H9 (cell line): ENCODE results near the gene SAMD14. TPM values are rescaled to one million over a fixed set of nuclear protein-coding genes. Genes with fewer than 3 reads are reported as not detected.

ENCODE experiments used
- DNase-seq: peaks from one replicate; pipeline ENCODE4 v3.0.0-alpha.2; 2017
- H2AFZ ChIP-seq: one replicate; pipeline ENCODE4 v1.6.1; 2013; ENCODE audit warnings: mild to moderate bottlenecking, low read length, control low read depth, moderate library complexity
- H2AK5ac ChIP-seq: 2 replicates; pipeline ENCODE4 v1.6.1; 2013; ENCODE audit warnings: low read length, control low read depth, mixed read lengths; ENCODE audit not compliant: insufficient read length
- H2BK120ac ChIP-seq: one replicate; pipeline ENCODE4 v1.6.1; 2013; ENCODE audit warnings: low read depth, mild to moderate bottlenecking, low read length, control low read depth, inconsistent platforms; ENCODE audit not compliant: poor library complexity, severe bottlenecking
- H2BK12ac ChIP-seq: 2 replicates; pipeline ENCODE4 v1.6.1; 2013; ENCODE audit warnings: low read length, control low read depth, mixed read lengths, low read depth; ENCODE audit not compliant: insufficient read length
- H2BK15ac ChIP-seq: 2 replicates; pipeline ENCODE4 v1.6.1; 2013; ENCODE audit warnings: low read depth, low read length, control low read depth
- H2BK20ac ChIP-seq: one replicate; pipeline ENCODE4 v1.6.1; 2013; ENCODE audit warnings: low read depth, mild to moderate bottlenecking, low read length, control low read depth, inconsistent platforms; ENCODE audit not compliant: poor library complexity, severe bottlenecking
- H2BK5ac ChIP-seq: 2 replicates; pipeline ENCODE4 v1.6.1; 2013; ENCODE audit warnings: low read length, control low read depth, mixed read lengths; ENCODE audit not compliant: insufficient read length
- H3K14ac ChIP-seq: 2 replicates; pipeline ENCODE4 v1.6.1; 2013; ENCODE audit warnings: low read length, control low read depth; ENCODE audit not compliant: insufficient read depth
- H3K18ac ChIP-seq: 2 replicates; pipeline ENCODE4 v1.6.1; 2013; ENCODE audit warnings: low read depth, mild to moderate bottlenecking, mixed read lengths, low read length, control low read depth; ENCODE audit not compliant: insufficient read length
- H3K23ac ChIP-seq: 2 replicates; pipeline ENCODE4 v1.6.1; 2013; ENCODE audit warnings: low read length, control low read depth, mixed read lengths, low read depth; ENCODE audit not compliant: insufficient read length
- H3K23me2 ChIP-seq: 2 replicates; pipeline ENCODE4 v1.6.1; 2013; ENCODE audit warnings: low read depth, mild to moderate bottlenecking, mixed read lengths, low read length, control low read depth; ENCODE audit not compliant: insufficient read length, poor library complexity, severe bottlenecking
- H3K27ac ChIP-seq: 2 replicates; pipeline ENCODE4 v1.5.1; 2013; ENCODE audit warnings: low read length, control low read depth, mixed read lengths, low read depth; ENCODE audit not compliant: insufficient read length
- H3K27me3 ChIP-seq: 2 replicates; pipeline ENCODE4 v1.6.1; 2013; ENCODE audit warnings: low read length, control low read depth, inconsistent platforms; ENCODE audit not compliant: insufficient read depth
- H3K4ac ChIP-seq: 2 replicates; pipeline ENCODE4 v1.6.1; 2013; ENCODE audit warnings: low read depth, mild to moderate bottlenecking, control low read depth, inconsistent platforms, low read length, moderate library complexity
- H3K4me1 ChIP-seq: 2 replicates; pipeline ENCODE4 v1.6.1; 2013; ENCODE audit warnings: low read length, control low read depth, inconsistent platforms; ENCODE audit not compliant: insufficient read depth
- H3K4me2 ChIP-seq: 2 replicates; pipeline ENCODE4 v1.6.1; 2013; ENCODE audit warnings: low read length, control low read depth, mixed read lengths; ENCODE audit not compliant: insufficient read length, insufficient read depth
- H3K56ac ChIP-seq: 2 replicates; pipeline ENCODE4 v1.6.1; 2013; ENCODE audit warnings: low read depth, mild to moderate bottlenecking, mixed read lengths, low read length, control low read depth; ENCODE audit not compliant: insufficient read length
- H3K79me1 ChIP-seq: 2 replicates; pipeline ENCODE4 v1.6.1; 2013; ENCODE audit warnings: low read depth, mild to moderate bottlenecking, moderate library complexity, low read length, control low read depth, inconsistent platforms; ENCODE audit not compliant: insufficient read depth, poor library complexity, severe bottlenecking
- H3K79me2 ChIP-seq: 2 replicates; pipeline ENCODE4 v1.6.1; 2013; ENCODE audit warnings: low read length, control low read depth, inconsistent platforms; ENCODE audit not compliant: insufficient read depth
- H3K9ac ChIP-seq: 2 replicates; pipeline ENCODE4 v1.6.1; 2013; ENCODE audit warnings: low read length, control low read depth, mixed read lengths; ENCODE audit not compliant: insufficient read length; ENCODE audit errors: extremely low read depth
- H3K9me3 ChIP-seq: one replicate; pipeline ENCODE4 v1.6.1; 2013; ENCODE audit warnings: low read depth, low read length, inconsistent platforms; ENCODE audit not compliant: control insufficient read depth
- H3T11ph ChIP-seq: one replicate; pipeline ENCODE4 v1.6.1; 2013; ENCODE audit warnings: mild to moderate bottlenecking, low read length, control low read depth, inconsistent platforms
- H4K20me1 ChIP-seq: one replicate; pipeline ENCODE4 v1.6.1; 2013; ENCODE audit not compliant: control insufficient read depth, insufficient read length, insufficient read depth
- H4K5ac ChIP-seq: 2 replicates; pipeline ENCODE4 v1.6.1; 2013; ENCODE audit warnings: low read depth, mild to moderate bottlenecking, mixed read lengths, low read length, control low read depth; ENCODE audit not compliant: insufficient read length
- H4K8ac ChIP-seq: replicated peaks from 2 replicates; pipeline ENCODE4 v1.6.1; 2013; ENCODE audit warnings: low read length, control low read depth, mixed read lengths, low read depth; ENCODE audit not compliant: insufficient read length
- H4K91ac ChIP-seq: 2 replicates; pipeline ENCODE4 v1.6.1; 2013; ENCODE audit warnings: low read depth, mild to moderate bottlenecking, moderate library complexity, mixed read lengths, low read length, control low read depth; ENCODE audit not compliant: insufficient read length
- H3K27ac Mint-ChIP-seq, 3 experiments: 2 replicates in 2 of 3; 3 replicates in 1 of 3; pipeline ENCODE4 v1.8.0; 2020 to 2021; ENCODE audit warnings: mixed read lengths in 3 of 3, mild to moderate bottlenecking in 1 of 3, moderate library complexity in 1 of 3
- H3K27me3 Mint-ChIP-seq: 2 replicates; pipeline ENCODE4 v1.8.0; 2021; ENCODE audit warnings: low read depth, mild to moderate bottlenecking, moderate library complexity, mixed read lengths
- H3K36me3 Mint-ChIP-seq, 3 experiments: 2 replicates in 2 of 3; 3 replicates in 1 of 3; pipeline ENCODE4 v1.8.0; 2020 to 2021; ENCODE audit warnings: low read depth in 3 of 3, mixed read lengths in 3 of 3; ENCODE audit not compliant: insufficient read depth in 1 of 3
- H3K4me1 Mint-ChIP-seq, 2 experiments: 2 replicates each; pipeline ENCODE4 v1.8.0; 2020; ENCODE audit warnings: mixed read lengths in 2 of 2
- H3K4me3 Mint-ChIP-seq, 2 experiments: 2 replicates in 1 of 2; 3 replicates in 1 of 2; pipeline ENCODE4 v1.8.0; 2020 to 2021; ENCODE audit warnings: mild to moderate bottlenecking in 2 of 2, mixed read lengths in 2 of 2, moderate library complexity in 1 of 2
- H3K9me3 Mint-ChIP-seq, 2 experiments: 2 replicates in 1 of 2; 3 replicates in 1 of 2; pipeline ENCODE4 v1.8.0; 2020; ENCODE audit warnings: mild to moderate bottlenecking in 2 of 2, mixed read lengths in 2 of 2, moderate library complexity in 1 of 2
- CTCF ChIP-seq: fragments of 200-600 bp; sonication (generic); conservative IDR thresholded peaks from 3 replicates; pipeline ENCODE4 v1.8.0; 2021; ENCODE audit warnings: antibody characterized with exemption, mild to moderate bottlenecking
- WGBS: extraction: QIAGEN DNeasy Blood & Tissue Kit; methylation state at CpG from one replicate; pipeline ENCODE4 v1.1.7; 2013; ENCODE audit warnings: missing lambda C conversion rate, low lambda C conversion rate, mixed read lengths; ENCODE audit not compliant: insufficient read length; ENCODE audit errors: extremely low coverage; 5-methylcytosine and 5-hydroxymethylcytosine counted together
- total RNA-seq: library from RNA; stranded (reverse); gene quantifications from 2 replicates; pipeline ENCODE4 v1.2.1, GENCODE V29; 2021

The SAMD14 gene
- total RNA-seq, 1 experiment from 2014 or later: 5.9 TPM

GRCh38 chr17:50097926-50098325 lies 32.0 kb downstream of the SAMD14 start:
- Mint-ChIP-seq H3K9me3 (no peaks in the 10 kb centered on the region), H3K27ac (no peak overlapping the region), H3K4me1 (peaks cover 32 to 40% of the 10 kb centered on the region in 2 experiments), H3K27me3 (peaks cover 2% of the 10 kb centered on the region; the same call in 1 of the 2 replicates), H3K4me3 (no peak overlapping the region), H3K36me3 (peaks cover 0 to 8% (median 0%) of the 10 kb centered on the region in 3 experiments; a peak in 4 of 7 replicates)
- H2BK120ac ChIP-seq: no peak overlapping the region
- no peak overlapping the region for H3K56ac ChIP-seq
- H3K14ac ChIP-seq: no peak overlapping the region
- no peaks in the 10 kb centered on the region for H3K9me3 ChIP-seq
- H2BK15ac ChIP-seq: no peak overlapping the region
- no peak overlapping the region for H4K91ac ChIP-seq
- H3K79me2 ChIP-seq: no peaks in the 10 kb centered on the region
- H3K4me1 ChIP-seq: no peaks in the 10 kb centered on the region; the same call in 1 of the 2 replicates
- H2BK12ac ChIP-seq: no peak overlapping the region
- H3K27me3 ChIP-seq: no peaks in the 10 kb centered on the region
- H3K27ac ChIP-seq: no peak overlapping the region
- TF ChIP-seq CTCF: no peak
- no peak overlapping the region for H3K23ac ChIP-seq
- H3K18ac ChIP-seq: no peak overlapping the region
- no peak overlapping the region for H4K5ac ChIP-seq
- no peak overlapping the region for H2AK5ac ChIP-seq
- H2AFZ ChIP-seq: no peak overlapping the region
- no peak overlapping the region for H3K9ac ChIP-seq
- H4K20me1 ChIP-seq: no peaks in the 10 kb centered on the region
- no peaks in the 10 kb centered on the region for H3K79me1 ChIP-seq
- H3K4ac ChIP-seq: no peak overlapping the region
- H3K4me2 ChIP-seq: no peak overlapping the region
- H2BK5ac ChIP-seq: no peak overlapping the region
- DNase-seq: no peak
- peaks cover 12% of the 10 kb centered on the region for H3K23me2 ChIP-seq
- H3T11ph ChIP-seq: no peak overlapping the region
- H2BK20ac ChIP-seq: no peak overlapping the region
- H4K8ac ChIP-seq: no peak overlapping the region
- no CpG with 5 or more reads among the region's 4 CpGs for WGBS
